Measurements from ENCODE around the gene TRIM10.
"Not testable (repeated sequence)": the region's sequence is repeated elsewhere in the genome, so short reads cannot be mapped to it uniquely, and the experiment has no call there.

The TRIM10 gene

GRCh38 chr6:30131947-30132497 lies 29.0 kb downstream of the TRIM10 start:
- Mint-ChIP-seq H3K9me3 (no peaks in the 10 kb centered on the region), H3K4me3 (no peak overlapping the region), H3K4me1 (ENCODE audit: low read depth) (peaks cover 32% of the 10 kb centered on the region), H3K27me3 (peaks cover 72% of the 10 kb centered on the region), H3K36me3 (ENCODE audit: low read depth) (no peaks in the 10 kb centered on the region), H3K27ac (no peak overlapping the region)
- DNase-seq, result no peak

- no peaks in the 10 kb centered on the region for H3K36me3 Mint-ChIP-seq (ENCODE audit: low read depth)
- H3K9me3 Mint-ChIP-seq, result no peaks in the 10 kb centered on the region
- H3K4me3 Mint-ChIP-seq, result no peak overlapping the region
- H3K27ac Mint-ChIP-seq, result no peak overlapping the region
- H3K27me3 Mint-ChIP-seq, result peaks cover 79% of the 10 kb centered on the region
- peak; percentile 56 for DNase-seq
- H3K4me1 Mint-ChIP-seq (ENCODE audit: low read depth), result peaks cover 28% of the 10 kb centered on the region
These were observed 29.8 kb downstream of the TRIM10 start for GRCh38 chr6:30130887-30131862.

GRCh38 chr6:30130179-30130679 lies 30.8 kb downstream of the TRIM10 start:
- Mint-ChIP-seq H3K4me3 (no peak overlapping the region), H3K9me3 (no peaks in the 10 kb centered on the region), H3K36me3 (ENCODE audit: low read depth) (no peaks in the 10 kb centered on the region), H3K4me1 (ENCODE audit: low read depth) (peaks cover 24% of the 10 kb centered on the region), H3K27ac (no peak overlapping the region), H3K27me3 (peaks cover 80% of the 10 kb centered on the region)
- DNase-seq, result no peak

GRCh38 chr6:30129265-30130178 lies 31.5 kb downstream of the TRIM10 start:
- H3K9me3 Mint-ChIP-seq, result no peaks in the 10 kb centered on the region
- peaks cover 24% of the 10 kb centered on the region for H3K4me1 Mint-ChIP-seq (ENCODE audit: low read depth)
- peaks cover 81% of the 10 kb centered on the region for H3K27me3 Mint-ChIP-seq
- no peaks in the 10 kb centered on the region for H3K36me3 Mint-ChIP-seq (ENCODE audit: low read depth)
- H3K27ac Mint-ChIP-seq, result no peak overlapping the region
- H3K4me3 Mint-ChIP-seq, result no peak overlapping the region
- no peak for DNase-seq

- Mint-ChIP-seq H3K4me3 (no peak overlapping the region), H3K9me3 (no peaks in the 10 kb centered on the region), H3K4me1 (ENCODE audit: low read depth) (peaks cover 24% of the 10 kb centered on the region), H3K36me3 (ENCODE audit: low read depth) (no peaks in the 10 kb centered on the region), H3K27ac (no peak overlapping the region), H3K27me3 (peaks cover 74% of the 10 kb centered on the region)
- DNase-seq, result peak; percentile 34
These were observed 33.5 kb downstream of the TRIM10 start for GRCh38 chr6:30127238-30128093.

GRCh38 chr6:30122515-30122914 lies 38.5 kb downstream of the TRIM10 start:
- H3K27me3 Mint-ChIP-seq, result peaks cover 36% of the 10 kb centered on the region
- no peaks in the 10 kb centered on the region for H3K9me3 Mint-ChIP-seq
- DNase-seq, result no peak
- H3K27ac Mint-ChIP-seq, result no peak overlapping the region
- H3K4me3 Mint-ChIP-seq, result no peak overlapping the region
- H3K36me3 Mint-ChIP-seq (ENCODE audit: low read depth), result no peaks in the 10 kb centered on the region
- no peaks in the 10 kb centered on the region for H3K4me1 Mint-ChIP-seq (ENCODE audit: low read depth)

- DNase-seq, result no peak
- no peaks in the 10 kb centered on the region for H3K4me1 Mint-ChIP-seq (ENCODE audit: low read depth)
- H3K36me3 Mint-ChIP-seq (ENCODE audit: low read depth), result no peaks in the 10 kb centered on the region
- H3K4me3 Mint-ChIP-seq, result no peak overlapping the region
- peaks cover 28% of the 10 kb centered on the region for H3K27me3 Mint-ChIP-seq
- H3K9me3 Mint-ChIP-seq, result no peaks in the 10 kb centered on the region
- no peak overlapping the region for H3K27ac Mint-ChIP-seq
These were observed 39.3 kb downstream of the TRIM10 start for GRCh38 chr6:30121446-30122366.

GRCh38 chr6:30118691-30119090 lies 42.3 kb downstream of the TRIM10 start:
- H3K4me3 Mint-ChIP-seq; H3K4me1 Mint-ChIP-seq (ENCODE audit: low read depth); H3K36me3 Mint-ChIP-seq (ENCODE audit: low read depth); H3K9me3 Mint-ChIP-seq; H3K27ac Mint-ChIP-seq; DNase-seq: not testable (repeated sequence)
- H3K27me3 Mint-ChIP-seq, result peaks cover 30% of the 10 kb centered on the region

GRCh38 chr6:30116724-30117123 lies 44.3 kb downstream of the TRIM10 start:
- H3K9me3 Mint-ChIP-seq, result no peaks in the 10 kb centered on the region
- no peaks in the 10 kb centered on the region for H3K36me3 Mint-ChIP-seq (ENCODE audit: low read depth)
- H3K4me3 Mint-ChIP-seq, result no peak overlapping the region
- H3K27me3 Mint-ChIP-seq, result peaks cover 43% of the 10 kb centered on the region
- H3K27ac Mint-ChIP-seq, result no peak overlapping the region
- no peak for DNase-seq
- H3K4me1 Mint-ChIP-seq (ENCODE audit: low read depth), result peaks cover 12% of the 10 kb centered on the region

GRCh38 chr6:30113841-30114240 lies 47.2 kb downstream of the TRIM10 start:
- Mint-ChIP-seq H3K36me3 (ENCODE audit: low read depth) (no peaks in the 10 kb centered on the region), H3K4me3 (no peak overlapping the region), H3K27me3 (peaks cover 58% of the 10 kb centered on the region), H3K27ac (no peak overlapping the region), H3K9me3 (no peaks in the 10 kb centered on the region), H3K4me1 (ENCODE audit: low read depth) (peaks cover 12% of the 10 kb centered on the region)
- no peak for DNase-seq

GRCh38 chr6:30113003-30113759 lies 47.8 kb downstream of the TRIM10 start, which contains the start of gene TRIM31:
TRIM31 (minus strand) TSS chr6:30113090; CDS start chr6:30112805, 285 bp downstream.
- DNase-seq, result no peak
- Mint-ChIP-seq H3K4me1 (ENCODE audit: low read depth) (peaks cover 12% of the 10 kb centered on the region), H3K27ac (no peak within 1 kb of the TSS), H3K9me3 (no peaks in the 10 kb centered on the region), H3K27me3 (peaks cover 63% of the 10 kb centered on the region), H3K36me3 (ENCODE audit: low read depth) (no peaks in the 10 kb centered on the region), H3K4me3 (no peak within 1 kb of the TSS)

- Mint-ChIP-seq H3K27me3 (peaks cover 66% of the 10 kb centered on the region), H3K27ac (no peak overlapping the region), H3K36me3 (ENCODE audit: low read depth) (no peaks in the 10 kb centered on the region), H3K4me3 (no peak overlapping the region), H3K9me3 (no peaks in the 10 kb centered on the region), H3K4me1 (ENCODE audit: low read depth) (peaks cover 12% of the 10 kb centered on the region)
- no peak for DNase-seq
These were observed 48.5 kb downstream of the TRIM10 start for GRCh38 chr6:30112402-30112994.

Measured in activated T-cell treated with anti-CD3 and anti-CD28 coated beads, Interleukin-2, amount 50 U/mL, for 24 hours (primary cell).